IMR-90 (cell line): ENCODE data around the gene MCF2L2. TPM values are rescaled to one million over a fixed set of nuclear protein-coding genes. Genes with fewer than 3 reads are reported as not detected.
"Not testable (repeated sequence)": the region's sequence is repeated elsewhere in the genome, so short reads cannot be mapped to it uniquely, and the experiment has no call there.

Source experiments
- ATAC-seq: fragments of 200-7000 bp; cut with Tn5 transposase; 2 replicates; pipeline ENCODE4 v1.9.1; 2020; ENCODE audit warnings: low read depth, mild to moderate bottlenecking, moderate library complexity
- BruUV-seq: library from RNA; stranded (reverse); fragments of 400-500 nt; replicated peaks from 2 replicates; lab custom pipeline; 2021; lab: Mats Ljungman, UMichigan
- CTCF ChIA-PET: fragments of 300-600 bp; formaldehyde crosslinking; extraction: SDS; loops from one replicate; lab custom pipeline; 2021; ENCODE audit warnings: antibody characterized with exemption; lab: Yijun Ruan, JAX
- POLR2A ChIA-PET: fragments of 300-600 bp; sonication (Branson Sonifier 250); formaldehyde crosslinking; loops from one replicate; lab custom pipeline; 2022; ENCODE audit warnings: antibody characterized with exemption; ENCODE audit not compliant: unreplicated experiment; lab: Charles Lee
- DNase-seq: peaks from one replicate; pipeline ENCODE4 v3.0.0; 2013
- H2AFZ ChIP-seq: replicated peaks from 2 replicates; pipeline ENCODE3; 2013; ENCODE audit warnings: low read length, mild to moderate bottlenecking; ENCODE audit not compliant: poor library complexity
- H2AK5ac ChIP-seq: 2 replicates; pipeline ENCODE4 v1.6.1; 2013; ENCODE audit warnings: low read depth, low read length, inconsistent platforms
- H2AK9ac ChIP-seq: replicated peaks from 2 replicates; pipeline ENCODE3; 2013; ENCODE audit warnings: mild to moderate bottlenecking, low read depth, low read length, moderate library complexity; ENCODE audit not compliant: poor library complexity
- H2BK120ac ChIP-seq: 2 replicates; pipeline ENCODE4 v1.6.1; 2013; ENCODE audit warnings: low read depth, low read length, inconsistent platforms
- H2BK15ac ChIP-seq: 3 replicates; pipeline ENCODE4 v1.6.1; 2013; ENCODE audit warnings: low read depth, low read length, inconsistent platforms
- H2BK20ac ChIP-seq: 2 replicates; pipeline ENCODE4 v1.6.1; 2013; ENCODE audit warnings: low read depth, mild to moderate bottlenecking, inconsistent platforms, low read length, moderate library complexity
- H2BK5ac ChIP-seq: 2 replicates; pipeline ENCODE4 v1.6.1; 2013; ENCODE audit warnings: mild to moderate bottlenecking, low read depth, low read length, inconsistent platforms; ENCODE audit not compliant: poor library complexity, severe bottlenecking
- H3K14ac ChIP-seq: replicated peaks from 2 replicates; pipeline ENCODE4 v1.6.1; 2013; ENCODE audit warnings: low read depth, low read length, inconsistent platforms
- H3K18ac ChIP-seq: 2 replicates; pipeline ENCODE4 v1.6.1; 2013; ENCODE audit warnings: low read depth, low read length, control low read depth
- H3K23ac ChIP-seq: 2 replicates; pipeline ENCODE4 v1.6.1; 2013; ENCODE audit warnings: low read depth, low read length, inconsistent platforms
- H3K27ac ChIP-seq: 2 replicates; pipeline ENCODE4 v1.5.1; 2013; ENCODE audit warnings: mild to moderate bottlenecking, control low read depth, low read length; ENCODE audit not compliant: insufficient read depth
- H3K27me3 ChIP-seq: 2 replicates; pipeline ENCODE4 v1.6.1; 2013; ENCODE audit warnings: low read length; ENCODE audit not compliant: control insufficient read depth, insufficient read depth
- H3K36me3 ChIP-seq: 2 replicates; pipeline ENCODE4 v1.6.1; 2013; ENCODE audit warnings: low read length, mixed read lengths; ENCODE audit not compliant: control insufficient read depth, insufficient read depth
- H3K4ac ChIP-seq: 2 replicates; pipeline ENCODE4 v1.6.1; 2013; ENCODE audit warnings: low read depth, low read length, inconsistent platforms
- H3K4me1 ChIP-seq: 2 replicates; pipeline ENCODE4 v1.6.1; 2013; ENCODE audit warnings: low read length, mixed read lengths; ENCODE audit not compliant: control insufficient read depth, insufficient read depth
- H3K4me2 ChIP-seq: 2 replicates; pipeline ENCODE4 v1.6.1; 2013; ENCODE audit warnings: low read depth, mild to moderate bottlenecking, control low read depth, low read length, moderate library complexity
- H3K4me3 ChIP-seq: 2 replicates; pipeline ENCODE4 v1.5.1; 2013; ENCODE audit warnings: low read depth, mild to moderate bottlenecking, control low read depth, low read length, moderate library complexity; ENCODE audit not compliant: insufficient read depth
- H3K56ac ChIP-seq: 2 replicates; pipeline ENCODE4 v1.6.1; 2013; ENCODE audit warnings: low read length, inconsistent platforms; ENCODE audit not compliant: insufficient read depth; ENCODE audit errors: extremely low read depth
- H3K79me1 ChIP-seq, 2 experiments: 2 replicates each; pipeline ENCODE4 v1.6.1; 2013; ENCODE audit warnings: low read length in 2 of 2, inconsistent platforms in 1 of 2, low read depth in 1 of 2
- H3K9ac ChIP-seq: 2 replicates; pipeline ENCODE4 v1.6.1; 2013; ENCODE audit warnings: low read depth, low read length, control low read depth
- H3K9me1 ChIP-seq: 2 replicates; pipeline ENCODE4 v1.6.1; 2013; ENCODE audit warnings: low read length, inconsistent platforms; ENCODE audit not compliant: insufficient read depth
- H3K9me3 ChIP-seq: 2 replicates; pipeline ENCODE4 v1.6.1; 2013; ENCODE audit warnings: low read length; ENCODE audit not compliant: control insufficient read depth, insufficient read depth
- H4K20me1 ChIP-seq: 2 replicates; pipeline ENCODE4 v1.6.1; 2013; ENCODE audit warnings: low read length, inconsistent platforms; ENCODE audit not compliant: insufficient read depth
- H4K5ac ChIP-seq: 2 replicates; pipeline ENCODE4 v1.6.1; 2013; ENCODE audit warnings: mild to moderate bottlenecking, low read depth, low read length, control low read depth
- H4K8ac ChIP-seq, 2 experiments: 2 replicates each; pipeline ENCODE4 v1.6.1; 2013; ENCODE audit warnings: low read depth in 2 of 2, low read length in 2 of 2, control low read depth in 1 of 2, inconsistent platforms in 1 of 2
- H4K91ac ChIP-seq: 2 replicates; pipeline ENCODE4 v1.6.1; 2013; ENCODE audit warnings: low read depth, low read length, inconsistent platforms; ENCODE audit not compliant: insufficient read depth
- MAFK ChIP-seq: IDR thresholded peaks from 2 replicates; pipeline ENCODE4 v1.6.1; 2012; ENCODE audit warnings: low read depth, low read length, improper control_type of control experiment
- WGBS, 2 experiments: methylation state at CpG; one replicate each; pipeline versions ENCODE4 v1.1.5 to v1.1.7; 2013; ENCODE audit warnings: missing lambda C conversion rate in 2 of 2; ENCODE audit not compliant: insufficient read length in 1 of 2; ENCODE audit errors: extremely low coverage in 2 of 2; 5-methylcytosine and 5-hydroxymethylcytosine counted together
- dilution Hi-C: fragments of 300-500 bp; cut with HindIII; formaldehyde crosslinking; loops from one replicate; pipeline ENCODE4 v1.14.3; 2018; ENCODE audit warnings: low sequenced_read_pairs; ENCODE audit not compliant: unreplicated experiment
- in situ Hi-C: fragments of 300-500 bp; cut with MboI; formaldehyde crosslinking; loops from 3 replicates; pipeline ENCODE4 v1.14.3; 2019; ENCODE audit warnings: low sequenced_read_pairs, inconsistent platforms, mixed read lengths
- intact Hi-C: fragments of 100-400 bp; cut with micrococcal nuclease; formaldehyde crosslinking; loops from 2 replicates; pipeline ENCODE4 v1.10.0; 2022
- polyA plus RNA-seq, 3 experiments: library from polyadenylated mRNA; depleted of rRNA; stranded (reverse); fragments of >200 nt; gene quantifications; 2 replicates each; pipeline ENCODE4 v1.2.3, GENCODE V29; 2012; ENCODE audit warnings: low replicate concordance in 1 of 3
- total RNA-seq: library from RNA; depleted of rRNA; stranded (reverse); fragments of >200 nt; gene quantifications from 2 replicates; pipeline ENCODE4 v1.2.3, GENCODE V29; 2012

MCF2L2 gene
- total and polyA plus RNA-seq, 2 of the 4 experiments (the other 2 are of a cell fraction) = under 0.01 TPM; not detected in 1

DNA sequence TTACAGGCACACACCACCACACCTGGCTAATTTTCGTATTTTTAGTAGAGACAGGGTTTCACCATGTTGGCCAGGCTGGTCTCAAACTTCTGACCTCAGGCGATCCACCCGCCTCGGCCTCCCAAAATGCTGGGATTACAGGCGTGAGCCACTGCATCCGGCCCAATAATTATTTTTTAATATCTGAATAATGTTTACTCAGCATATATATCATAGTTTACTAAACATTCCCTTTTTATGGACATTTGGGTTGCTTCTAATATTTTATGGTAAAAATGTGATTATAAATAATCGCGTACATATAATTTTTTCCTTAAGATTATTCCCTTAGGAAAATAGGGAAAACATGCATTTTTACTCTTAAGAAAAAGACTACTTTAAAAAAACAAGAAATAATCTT, 198.2 kb downstream of the MCF2L2 start:
- dilution Hi-C loops, H3K9ac ChIP-seq, H2AK9ac ChIP-seq, H2BK5ac ChIP-seq, H2BK120ac ChIP-seq, H2BK20ac ChIP-seq, H3K9me1 ChIP-seq, H4K20me1 ChIP-seq, H2AK5ac ChIP-seq, in situ Hi-C loops, H4K8ac ChIP-seq, H3K4ac ChIP-seq, H3K4me2 ChIP-seq, intact Hi-C loops, H3K23ac ChIP-seq, ATAC-seq, H3K14ac ChIP-seq, DNase-seq, H3K56ac ChIP-seq, H3K4me3 ChIP-seq, H3K4me1 ChIP-seq, CTCF ChIA-PET, H3K36me3 ChIP-seq, H4K5ac ChIP-seq, H3K79me1 ChIP-seq, POLR2A ChIA-PET, H4K91ac ChIP-seq, H3K27ac ChIP-seq, BruUV-seq, H3K9me3 ChIP-seq, H3K18ac ChIP-seq, H2BK15ac ChIP-seq, H2AFZ ChIP-seq: not testable (repeated sequence)
- peak; percentile 46 for TF ChIP-seq MAFK
- H3K27me3 ChIP-seq = peaks cover 15% of the 10 kb centered on the region
- no CpG with 5 or more reads among the region's 8 CpGs for WGBS, 2 experiments
